Suprapubic skin (tissue), 4 donors: ENCODE measurements around the gene CARD10. TPM values are rescaled to one million over a fixed set of nuclear protein-coding genes. Genes with fewer than 3 reads are reported as not detected.

Source experiments
- DNase-seq, 2 donors: peaks; one replicate each; pipeline ENCODE4 v3.0.0-alpha.2; 2019; ENCODE audit warnings: low spot score in 2 of 2
- H3K27ac ChIP-seq: fragments of 200-600 bp; sonication (generic); one replicate; pipeline ENCODE4 v1.5.1; 2019
- H3K27me3 ChIP-seq: fragments of 200-600 bp; sonication (generic); one replicate; pipeline ENCODE4 v1.5.1; 2019
- H3K36me3 ChIP-seq: fragments of 200-600 bp; sonication (generic); one replicate; pipeline ENCODE4 v1.5.1; 2019
- H3K4me1 ChIP-seq: fragments of 200-600 bp; sonication (generic); one replicate; pipeline ENCODE4 v1.5.1; 2019
- H3K4me3 ChIP-seq: fragments of 200-600 bp; sonication (generic); one replicate; pipeline ENCODE4 v1.5.1; 2019; ENCODE audit warnings: mild to moderate bottlenecking
- H3K9me3 ChIP-seq: fragments of 200-600 bp; sonication (generic); one replicate; pipeline ENCODE4 v1.5.1; 2019
- EP300 ChIP-seq: sonication (generic); formaldehyde crosslinking; IDR thresholded peaks from one replicate; pipeline ENCODE4 v1.6.1; 2017; ENCODE audit warnings: antibody characterized with exemption
- POLR2A ChIP-seq, 2 donors: fragments of 450-650 bp; IDR thresholded peaks; one replicate each; pipeline ENCODE4 v1.6.1; 2017; ENCODE audit warnings: antibody characterized with exemption in 2 of 2, mild to moderate bottlenecking in 2 of 2, moderate library complexity in 2 of 2
- POLR2AphosphoS5 ChIP-seq, 3 donors: sonication (generic); formaldehyde crosslinking; IDR thresholded peaks; one replicate each; pipeline ENCODE4 v1.6.1; 2017; ENCODE audit warnings: antibody characterized with exemption in 3 of 3
- WGBS: methylation state at CpG from one replicate; pipeline ENCODE4 v1.1.5; 2018; 5-methylcytosine and 5-hydroxymethylcytosine counted together
- total RNA-seq, 4 donors: library from RNA; depleted of rRNA; stranded (reverse); fragments of >200 nt; gene quantifications; one replicate each; pipeline ENCODE4 v1.1.0, GENCODE V29; 2016
- TF ChIP-seq, protein P1 (sequence below), 2 donors: fragments of 200-600 bp in 1 of 2; fragments of 450-650 bp in 1 of 2; sonication (generic) in 1 of 2; IDR thresholded peaks; one replicate each; pipeline ENCODE4 v1.5.1; 2016 to 2019; ENCODE audit warnings: antibody characterized with exemption in 2 of 2, mild to moderate bottlenecking in 1 of 2, moderate library complexity in 1 of 2

The CARD10 gene
- total RNA-seq, 4 donors from 2014 or later: 12.2 to 17.3 (median 14.8) TPM

GRCh38 chr22:37562049-37562875, 43.0 kb upstream of the CARD10 start:
- H3K4me1 ChIP-seq: peaks cover 83% of the 10 kb centered on the region
- no peaks in the 10 kb centered on the region for H3K9me3 ChIP-seq
- H3K4me3 ChIP-seq: peak overlapping the region; percentile 77
- H3K27ac ChIP-seq: peak overlapping the region; percentile 99
- no peak for TF ChIP-seq EP300
- no peak for TF ChIP-seq POLR2AphosphoS5 (IDR thresholded peaks at IDR 0.05)
- no peak for TF ChIP-seq POLR2A (IDR thresholded peaks at IDR 0.05)
- TF ChIP-seq, protein P1, sequence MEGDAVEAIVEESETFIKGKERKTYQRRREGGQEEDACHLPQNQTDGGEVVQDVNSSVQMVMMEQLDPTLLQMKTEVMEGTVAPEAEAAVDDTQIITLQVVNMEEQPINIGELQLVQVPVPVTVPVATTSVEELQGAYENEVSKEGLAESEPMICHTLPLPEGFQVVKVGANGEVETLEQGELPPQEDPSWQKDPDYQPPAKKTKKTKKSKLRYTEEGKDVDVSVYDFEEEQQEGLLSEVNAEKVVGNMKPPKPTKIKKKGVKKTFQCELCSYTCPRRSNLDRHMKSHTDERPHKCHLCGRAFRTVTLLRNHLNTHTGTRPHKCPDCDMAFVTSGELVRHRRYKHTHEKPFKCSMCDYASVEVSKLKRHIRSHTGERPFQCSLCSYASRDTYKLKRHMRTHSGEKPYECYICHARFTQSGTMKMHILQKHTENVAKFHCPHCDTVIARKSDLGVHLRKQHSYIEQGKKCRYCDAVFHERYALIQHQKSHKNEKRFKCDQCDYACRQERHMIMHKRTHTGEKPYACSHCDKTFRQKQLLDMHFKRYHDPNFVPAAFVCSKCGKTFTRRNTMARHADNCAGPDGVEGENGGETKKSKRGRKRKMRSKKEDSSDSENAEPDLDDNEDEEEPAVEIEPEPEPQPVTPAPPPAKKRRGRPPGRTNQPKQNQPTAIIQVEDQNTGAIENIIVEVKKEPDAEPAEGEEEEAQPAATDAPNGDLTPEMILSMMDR (IDR thresholded peaks at IDR 0.05): no peak
- no peak for DNase-seq
- H3K27me3 ChIP-seq: no peaks in the 10 kb centered on the region
- WGBS: 73% methylated on average over 12 of the region's 14 CpGs
- H3K36me3 ChIP-seq: peaks cover 11% of the 10 kb centered on the region

GRCh38 chr22:37561212-37562048, 42.2 kb upstream of the CARD10 start:
- no peak for TF ChIP-seq EP300
- peak in 2 of 3 donors; percentile 61 to 64 for TF ChIP-seq POLR2AphosphoS5 (IDR thresholded peaks at IDR 0.05)
- peak in 1 of 2 donors; percentile 12 for TF ChIP-seq POLR2A (IDR thresholded peaks at IDR 0.05)
- TF ChIP-seq, protein P1 (IDR thresholded peaks at IDR 0.05): peak; percentile 80 to 87
- DNase-seq: peak; percentile 96
- H3K4me3 ChIP-seq: peak overlapping the region; percentile 77
- peaks cover 6% of the 10 kb centered on the region for H3K36me3 ChIP-seq
- H3K9me3 ChIP-seq: no peaks in the 10 kb centered on the region
- H3K27me3 ChIP-seq: no peaks in the 10 kb centered on the region
- WGBS: no CpG with 5 or more reads among the region's 56 CpGs
- peaks cover 83% of the 10 kb centered on the region for H3K4me1 ChIP-seq
- peak overlapping the region; percentile 99 for H3K27ac ChIP-seq

- Histone ChIP-seq H3K36me3 (no peaks in the 10 kb centered on the region), H3K27me3 (no peaks in the 10 kb centered on the region), H3K9me3 (no peaks in the 10 kb centered on the region), H3K4me1 (peaks cover 78% of the 10 kb centered on the region), H3K4me3 (peak overlapping the region; percentile 77), H3K27ac (peak overlapping the region; percentile 99)
- peak in 1 of 2 donors; percentile 79 for DNase-seq
- WGBS: 0% methylated on average over 22 of the region's 72 CpGs
- TF ChIP-seq POLR2AphosphoS5 (IDR thresholded peaks at IDR 0.05) (no peak), POLR2A (IDR thresholded peaks at IDR 0.05) (no peak), EP300 (no peak)
- TF ChIP-seq, protein P1 (IDR thresholded peaks at IDR 0.05): no peak
These were observed 41.5 kb upstream of the CARD10 start for GRCh38 chr22:37560608-37561211.

DNA sequence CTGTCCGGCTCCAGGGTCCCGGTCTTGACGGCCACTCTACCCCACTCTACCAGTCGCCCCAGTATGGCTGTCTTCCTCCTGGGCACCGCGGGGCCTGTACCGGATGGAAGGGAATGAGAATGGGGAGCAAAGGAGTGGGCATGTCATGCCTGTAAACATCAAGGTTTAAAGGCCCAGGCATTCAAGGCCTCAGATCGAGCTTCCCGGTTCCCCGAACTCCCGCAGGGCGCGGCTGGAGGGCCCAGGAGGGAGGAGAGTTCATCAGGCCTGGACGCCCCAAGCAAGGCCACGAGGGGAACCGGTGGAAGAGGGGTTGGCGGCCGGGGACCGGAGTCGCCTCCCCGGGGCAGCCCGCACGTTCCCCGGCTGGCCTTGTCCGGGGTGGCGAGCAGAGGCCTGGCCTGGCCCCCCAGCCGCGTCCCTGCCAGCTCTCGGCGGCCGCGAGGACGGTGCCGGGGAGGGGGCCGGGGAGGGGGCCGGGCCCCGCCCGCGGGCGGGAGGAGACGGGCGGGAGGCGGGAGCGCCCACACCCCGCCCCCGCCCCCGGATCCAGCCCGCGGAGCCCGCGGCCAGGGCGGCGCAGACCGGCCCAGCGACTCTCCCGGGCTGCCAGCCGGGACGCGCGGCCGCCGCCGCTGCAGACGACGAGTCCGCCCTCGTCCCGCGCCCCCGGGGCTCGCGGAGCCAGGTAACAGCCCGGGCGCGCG, 40.8 kb upstream of the CARD10 start, which contains the start of gene CDC42EP1:
CDC42EP1 (plus strand) TSS at position 580 of the 707 bp plus-strand sequence. CDS start 5,870 bp downstream, outside the sequence.
- Histone ChIP-seq H3K36me3 (no peaks in the 10 kb centered on the region), H3K4me3 (peak within 1 kb of the TSS; percentile 77), H3K27ac (peak within 1 kb of the TSS; percentile 99), H3K4me1 (peaks cover 76% of the 10 kb centered on the region), H3K9me3 (no peaks in the 10 kb centered on the region), H3K27me3 (no peaks in the 10 kb centered on the region)
- DNase-seq: peak; percentile 82 to 89
- WGBS: under 1% methylated on average over 26 of the region's 76 CpGs
- TF ChIP-seq, protein P1 (IDR thresholded peaks at IDR 0.05): no peak
- peak in 1 of 2 donors; percentile 61 for TF ChIP-seq POLR2A (IDR thresholded peaks at IDR 0.05)
